Mammary epithelial cell (primary cell): ENCODE results near the gene FAM177B.

Experiments
- CTCF ChIP-seq, 2 donors: IDR thresholded peaks in 1 of 2; conservative IDR thresholded peaks in 1 of 2; 2 replicates each; pipeline ENCODE4 v1.5.1; 2011 to 2012; ENCODE audit warnings: inconsistent platforms in 2 of 2, low read length in 2 of 2, mild to moderate bottlenecking in 2 of 2, control low read depth in 1 of 2, low read depth in 1 of 2; ENCODE audit not compliant: insufficient read depth in 1 of 2; ENCODE audit errors: extremely low read depth in 1 of 2
- EZH2 ChIP-seq: IDR thresholded peaks from 2 replicates; pipeline ENCODE4 v1.6.1; 2012; ENCODE audit warnings: low read length, inconsistent platforms, borderline replicate concordance

- TF ChIP-seq CTCF (conservative IDR thresholded peaks at IDR 0.05 in 1 of 2, IDR thresholded peaks at IDR 0.05 in 1 of 2; ENCODE audit: extremely low read depth in 1 of 2, insufficient read depth in 1 of 2, low read depth in 1 of 2, low read length in 2 of 2) (no peak), EZH2 (no peak)
These were observed 50.7 kb downstream of the FAM177B start for GRCh38 chr1:222787729-222788128.
